ENCODE data around the gene NKIRAS2.

- no peak for TF ChIP-seq CTCF (IDR thresholded peaks at IDR 0.05; ENCODE audit: low read depth, low read length, poor library complexity, severe bottlenecking)
- no peak for TF ChIP-seq EZH2phosphoT487 (IDR thresholded peaks at IDR 0.05; ENCODE audit: borderline replicate concordance, low read length)
Observed at GRCh38 chr17:41975099-41976083, 44.5 kb upstream of the NKIRAS2 start.
